GM19025 (cell line): ENCODE measurements around the gene SHC4.
"Not testable (repeated sequence)": the region's sequence is repeated elsewhere in the genome, so short reads cannot be mapped to it uniquely, and the experiment has no call there.

Source experiments
- ATAC-seq: cut with Tn5 transposase; IDR thresholded peaks from one replicate; pipeline ENCODE4 v1.9.1; 2021; ENCODE audit warnings: mild to moderate bottlenecking, low read depth, moderate library complexity; ENCODE audit not compliant: unreplicated experiment

Gene SHC4

GRCh38 chr15:48855501-48856440 lies 107.9 kb downstream of the SHC4 start:
- no peak for ATAC-seq

DNA sequence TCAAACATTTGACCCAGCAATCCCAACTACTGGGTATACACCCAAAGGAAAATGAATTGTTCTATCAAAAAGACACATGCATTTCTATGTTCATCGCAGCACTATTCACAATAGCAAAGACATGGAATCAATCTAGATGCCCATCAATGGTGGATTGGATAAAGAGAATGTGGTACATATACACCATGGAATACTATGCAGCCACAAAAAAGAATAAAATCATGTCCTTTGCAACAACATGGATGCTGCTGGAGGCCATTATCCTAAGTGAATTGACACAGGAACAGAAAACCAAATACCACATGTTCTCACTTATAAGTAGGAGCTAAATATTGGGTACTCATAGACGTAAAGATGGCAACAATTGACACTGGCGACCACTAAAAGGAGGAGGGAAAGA lies 109.3 kb downstream of the SHC4 start:
- not testable (repeated sequence) for ATAC-seq

DNA sequence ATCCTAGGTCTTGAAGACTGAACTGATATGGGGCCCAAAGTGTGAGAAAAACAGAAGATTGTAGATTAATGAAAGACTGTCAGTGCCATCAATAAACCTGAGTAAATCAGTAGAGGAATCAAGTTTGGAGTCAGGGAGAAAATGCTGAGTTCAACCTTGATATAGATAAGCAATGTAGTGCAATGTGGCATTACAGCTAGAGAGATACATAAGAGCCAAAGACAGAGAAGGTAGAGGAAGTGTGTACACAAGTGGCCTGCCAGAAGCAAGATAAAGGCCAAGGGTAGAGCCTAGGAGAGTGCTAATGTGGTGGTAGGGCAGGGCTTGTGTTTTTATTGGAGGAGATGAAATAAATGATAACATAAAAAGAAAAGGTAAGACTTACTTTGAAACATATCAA lies 111.8 kb downstream of the SHC4 start:
- no peak for ATAC-seq

DNA sequence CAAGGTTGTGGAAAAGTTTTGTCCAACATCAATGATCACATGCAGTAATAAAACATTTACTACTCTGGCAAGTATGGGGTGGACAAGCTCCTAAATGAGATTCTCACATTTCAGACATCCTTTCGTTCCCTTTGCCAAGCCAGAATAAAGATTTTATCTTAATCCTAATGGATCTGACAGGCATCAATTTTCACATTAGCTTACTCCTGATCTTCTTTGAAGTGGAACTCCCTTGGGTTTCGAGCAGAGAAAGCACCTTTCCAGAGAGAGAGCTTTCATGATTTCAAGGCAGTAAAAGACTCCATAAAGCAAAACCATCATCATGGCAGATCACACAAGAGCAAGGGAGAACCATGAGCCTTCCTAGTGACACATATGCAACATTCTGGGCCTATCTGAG lies 113.1 kb downstream of the SHC4 start:
- no peak for ATAC-seq

DNA sequence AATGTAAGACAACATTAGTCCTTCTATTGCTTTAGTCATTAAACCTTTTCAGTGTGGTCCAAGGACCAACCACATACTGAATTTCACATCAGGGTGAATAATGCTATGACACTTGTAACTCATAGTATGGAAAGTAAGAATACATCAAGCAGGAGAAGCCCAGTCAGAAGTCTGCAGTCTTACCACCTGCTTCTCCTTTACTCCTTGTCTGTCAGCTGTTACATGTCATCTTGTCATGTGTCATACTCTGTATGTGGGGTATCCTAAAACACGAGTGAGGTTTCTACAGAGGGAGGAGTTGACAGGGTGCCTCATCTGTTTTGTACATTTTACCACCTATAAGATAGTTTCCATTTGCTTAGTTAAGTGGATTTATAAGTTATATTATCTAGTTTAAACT lies 118.6 kb downstream of the SHC4 start:
- ATAC-seq, result no peak

- ATAC-seq, result no peak
These were observed 121.2 kb downstream of the SHC4 start for GRCh38 chr15:48842501-48842900.

DNA sequence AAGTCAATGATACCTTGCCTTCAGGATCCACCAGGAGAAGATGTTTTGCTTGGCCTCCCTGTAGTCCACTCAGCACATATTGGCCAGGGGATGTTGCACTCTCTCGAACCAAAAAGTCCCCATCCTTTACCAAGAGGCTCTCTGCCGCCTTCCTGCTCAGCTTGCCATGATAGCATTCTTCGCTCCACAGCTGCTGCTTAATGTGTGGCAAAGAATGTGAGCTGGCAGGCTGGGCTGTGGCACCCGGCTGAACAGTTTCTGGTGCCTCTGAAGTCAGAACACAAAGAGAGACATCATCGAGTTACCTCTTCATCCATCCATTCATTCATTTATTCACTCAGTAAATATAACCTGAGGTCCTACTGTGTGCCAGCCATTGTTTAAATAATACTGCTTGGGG lies 129.0 kb downstream of the SHC4 start:
- no peak for ATAC-seq

DNA sequence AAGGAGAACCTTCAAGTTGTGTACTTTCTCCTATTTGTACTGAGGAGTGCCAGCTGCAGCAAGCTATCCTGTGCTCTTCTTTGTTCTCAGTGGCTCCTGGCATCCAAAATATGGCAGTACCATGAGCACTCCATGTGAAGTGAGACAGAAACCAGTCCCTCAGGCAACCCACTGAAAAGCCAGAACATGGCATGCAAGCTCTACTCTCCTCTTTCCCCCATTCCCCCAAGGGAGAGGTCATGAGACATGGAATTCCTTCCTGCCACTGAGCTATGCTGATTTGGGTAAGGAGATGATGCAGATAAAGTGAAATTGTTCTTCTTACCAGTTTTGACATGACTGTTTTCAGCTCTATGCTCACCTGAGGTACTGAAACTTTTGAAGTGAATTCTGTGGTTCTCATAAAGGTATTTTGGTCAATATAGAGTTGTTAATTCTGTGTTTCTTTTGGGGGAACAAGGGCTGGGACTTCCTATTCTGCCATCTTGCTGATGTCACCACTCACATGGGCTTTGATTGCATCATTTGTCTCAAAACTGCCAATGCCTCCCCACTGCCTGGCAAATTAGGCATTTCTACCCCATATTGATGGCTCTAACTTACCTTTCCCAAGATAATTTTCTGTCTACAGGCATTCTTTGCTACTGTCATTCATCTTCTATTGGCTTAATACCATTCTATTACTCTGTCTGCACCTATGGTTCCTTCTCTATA lies 130.0 kb downstream of the SHC4 start:
- no peak for ATAC-seq

- ATAC-seq, result no peak
These were observed 131.1 kb downstream of the SHC4 start for GRCh38 chr15:48832648-48833047.

DNA sequence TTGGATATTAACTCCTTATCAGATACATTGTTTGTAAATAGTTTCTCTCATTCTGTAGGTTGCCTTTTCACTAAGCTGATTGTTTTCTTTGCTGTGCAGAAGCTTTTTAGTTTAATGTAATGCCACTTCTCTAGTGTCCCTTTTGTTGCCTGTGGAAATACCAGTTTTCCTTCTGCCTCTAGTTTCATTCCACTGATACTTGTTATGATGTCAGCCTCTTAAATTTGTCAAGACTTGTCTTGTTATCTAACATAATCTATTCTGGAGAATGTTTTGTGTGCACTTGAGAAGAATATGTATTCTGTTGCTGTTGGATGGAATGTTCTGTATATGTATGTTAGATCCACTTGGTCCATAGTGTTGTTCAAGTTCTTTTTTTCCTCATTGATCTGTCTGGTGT lies 134.8 kb downstream of the SHC4 start:
- no peak for ATAC-seq

GRCh38 chr15:48828471-48828870 lies 135.2 kb downstream of the SHC4 start:
- no peak for ATAC-seq

DNA sequence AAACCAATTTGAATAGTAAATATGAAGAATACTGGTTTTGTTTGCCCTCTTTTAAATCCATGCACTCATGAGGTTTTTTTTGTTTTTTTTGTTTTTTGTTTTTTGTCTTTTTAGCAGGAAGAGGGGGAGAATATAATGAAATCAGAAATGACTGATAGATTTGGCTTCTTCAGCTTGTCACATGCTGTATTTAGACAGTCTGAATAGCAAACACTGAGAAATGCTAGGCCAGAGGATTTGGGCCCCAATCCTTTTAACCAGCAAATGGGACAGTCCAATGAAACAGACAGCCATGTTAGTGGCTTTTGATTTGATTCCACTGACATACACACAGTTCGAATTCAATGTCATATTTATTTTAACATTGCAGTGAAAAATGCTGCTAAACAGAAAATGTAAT lies 138.6 kb downstream of the SHC4 start:
- ATAC-seq, result no peak

- ATAC-seq, result no peak
These were observed 140.0 kb downstream of the SHC4 start for GRCh38 chr15:48823706-48824105.

DNA sequence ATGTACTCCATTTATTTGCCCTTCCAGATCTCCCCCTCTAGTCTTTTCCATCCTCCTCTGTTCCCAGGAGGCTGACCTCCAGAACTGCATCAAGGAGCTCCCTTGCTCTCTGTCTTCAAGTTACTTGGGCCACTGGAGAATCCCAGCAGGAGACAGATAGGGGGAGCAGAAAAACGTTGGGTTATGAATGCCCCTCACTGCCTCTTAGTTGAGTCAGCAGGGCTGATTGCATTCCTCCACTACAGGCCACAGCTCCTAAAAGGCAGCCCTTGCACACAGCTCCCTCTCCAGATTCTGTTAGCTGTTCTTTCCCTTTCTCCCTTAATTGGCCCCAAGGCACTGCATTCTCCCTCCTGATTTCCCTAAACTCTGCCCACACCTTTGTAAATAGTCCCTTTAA lies 140.5 kb downstream of the SHC4 start:
- ATAC-seq, result no peak

DNA sequence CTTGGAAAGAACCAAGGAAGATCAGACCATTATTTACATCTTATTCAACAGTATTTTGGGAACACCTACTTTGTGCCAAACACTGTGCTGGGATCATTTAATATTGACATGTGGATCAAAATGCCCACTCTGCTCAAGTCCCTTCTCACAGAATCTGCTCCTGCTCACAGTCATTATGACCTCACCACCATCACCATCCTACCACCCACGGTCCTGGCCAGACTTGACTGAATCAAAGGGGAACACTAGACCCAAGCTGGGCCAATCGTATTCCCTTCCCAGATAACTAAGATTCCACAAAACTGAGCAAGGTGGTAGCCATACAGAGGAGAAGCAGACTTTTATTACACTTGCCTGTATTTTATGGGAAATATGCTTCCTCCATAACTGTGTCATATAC lies 149.4 kb downstream of the SHC4 start:
- ATAC-seq, result no peak

- no peak for ATAC-seq
These were observed 152.3 kb downstream of the SHC4 start for GRCh38 chr15:48811325-48811958.

DNA sequence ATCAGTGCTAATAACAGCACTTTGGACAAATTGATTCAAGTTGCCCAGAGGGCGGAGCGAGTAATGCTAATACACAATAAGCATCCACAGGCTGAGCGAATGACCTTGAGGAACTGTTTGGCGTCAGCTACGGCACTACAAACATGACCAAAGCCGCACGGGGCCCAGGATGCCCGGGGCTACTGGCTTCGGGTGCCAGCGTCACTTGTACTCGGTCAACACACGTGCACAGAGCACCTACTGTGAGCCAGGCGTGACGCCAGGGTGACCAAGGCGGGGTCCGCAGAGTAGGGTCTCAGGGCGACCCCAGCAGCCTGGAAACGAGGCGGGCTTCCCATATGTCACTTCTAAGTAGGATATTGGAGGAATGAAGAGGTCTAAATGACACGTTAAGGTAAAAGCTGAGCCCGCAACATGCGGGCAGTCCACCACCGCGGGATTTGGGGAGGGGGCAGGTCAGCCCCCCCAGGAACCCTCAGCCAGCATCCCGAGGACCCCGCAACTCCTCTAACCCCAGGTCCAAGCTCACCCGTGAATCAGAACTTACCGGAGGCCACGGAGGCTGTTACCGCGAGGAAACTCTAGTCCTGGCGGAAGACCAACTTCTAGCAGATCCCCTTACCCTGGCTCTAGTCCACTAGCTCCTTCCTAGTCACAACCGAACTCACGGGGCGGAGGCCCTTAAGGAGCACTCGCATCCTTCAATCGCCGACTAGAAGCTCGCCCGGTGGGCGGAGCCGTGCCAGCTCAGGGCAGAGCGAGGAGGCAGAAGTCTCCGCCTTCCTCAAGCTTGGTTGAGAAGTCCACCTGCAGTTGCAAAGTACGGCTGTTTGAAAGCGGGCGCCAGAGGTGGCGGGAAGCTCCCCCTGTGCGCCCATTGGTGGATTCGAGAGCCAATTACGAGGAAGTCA lies 153.1 kb downstream of the SHC4 start, which contains the start of gene CEP152:
CEP152 (minus strand) TSS at position 656 of the 911 bp plus-strand sequence. CDS start 5,420 bp downstream, outside the sequence.
- peak; percentile 95 for ATAC-seq

- ATAC-seq, result no peak
These were observed 157.6 kb downstream of the SHC4 start for GRCh38 chr15:48806151-48806550.

DNA sequence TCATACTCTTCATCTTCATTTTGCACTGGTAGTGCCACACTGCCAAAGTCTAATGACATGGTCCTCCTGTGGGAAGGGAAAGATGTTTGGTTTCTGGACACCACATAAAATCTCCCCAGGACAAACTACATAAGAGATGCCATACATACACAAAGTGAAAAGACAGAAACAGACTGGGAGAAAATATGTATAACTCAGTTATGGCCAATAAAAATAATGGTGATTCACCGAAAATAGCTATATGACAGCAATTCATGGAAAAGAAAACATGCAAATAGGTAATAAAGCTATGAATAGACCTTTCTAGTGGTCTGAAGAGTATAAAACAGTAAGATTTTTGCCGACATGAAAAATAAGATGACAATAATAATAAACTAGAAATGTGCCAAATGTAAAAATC lies 158.1 kb downstream of the SHC4 start:
- no peak for ATAC-seq

- ATAC-seq, result no peak
These were observed 159.8 kb downstream of the SHC4 start for GRCh38 chr15:48803877-48804276.
